HepG2 (cell line): ENCODE data around the gene LMAN2L. TPM values are rescaled to one million over a fixed set of nuclear protein-coding genes. Genes with fewer than 3 reads are reported as not detected.

Experiments
- ATAC-seq: fragments of 200-7000 bp; cut with Tn5 transposase; 3 replicates; pipeline ENCODE4 v1.9.1; 2020; ENCODE audit warnings: mild to moderate bottlenecking, moderate library complexity
- BruUV-seq: library from RNA; stranded (reverse); fragments of 400-500 nt; replicated peaks from 2 replicates; lab custom pipeline; 2021; lab: Mats Ljungman, UMichigan
- CTCF ChIA-PET: fragments of 300-600 bp; formaldehyde crosslinking; extraction: SDS; loops from one replicate; lab custom pipeline; 2021; ENCODE audit warnings: low total read pairs, inconsistent platforms, low intra/inter-chr PET ratio; lab: Yijun Ruan, JAX
- POLR2A ChIA-PET: fragments of 350-600 bp; sonication (Branson Sonifier 250); formaldehyde crosslinking; loops from one replicate; lab custom pipeline; 2020; ENCODE audit warnings: antibody characterized with exemption, inconsistent platforms; lab: Yijun Ruan, JAX
- DNase-seq: peaks from one replicate; pipeline ENCODE4 v3.0.0-alpha.2; 2015; ENCODE audit warnings: low spot score
- FAIRE-seq: peaks from 3 replicates; lab custom pipeline; 2011; peaks lifted over from hg19 to GRCh38; lab: Jason Lieb, UNC
- H2AFZ ChIP-seq: one replicate; pipeline ENCODE4 v1.6.1; 2011; ENCODE audit warnings: low read length, inconsistent platforms
- H3K27ac ChIP-seq: fragments of 300-600 bp; 3 replicates; pipeline ENCODE4 v1.8.0; 2011; ENCODE audit warnings: mixed run types, mild to moderate bottlenecking, mixed read lengths, low read length, inconsistent platforms; ENCODE audit not compliant: insufficient read depth; ENCODE audit errors: extremely low read length
- H3K27me3 ChIP-seq, 2 experiments: fragments of 200-600 bp in 1 of 2; 2 replicates in 1 of 2; 3 replicates in 1 of 2; pipeline versions ENCODE4 v1.6.0 to v1.8.0; 2011; ENCODE audit warnings: low read length in 2 of 2, mild to moderate bottlenecking in 2 of 2, moderate library complexity in 2 of 2, inconsistent platforms in 1 of 2; ENCODE audit not compliant: insufficient read depth in 2 of 2, control insufficient read depth in 1 of 2
- H3K36me3 ChIP-seq, 2 experiments: fragments of 200-600 bp in 1 of 2; replicated peaks in 1 of 2; 2 replicates in 1 of 2; 3 replicates in 1 of 2; pipeline versions ENCODE4 v1.5.1 to v1.8.0; 2011; ENCODE audit warnings: low read length in 2 of 2, inconsistent platforms in 1 of 2; ENCODE audit not compliant: insufficient read depth in 2 of 2, control insufficient read depth in 1 of 2
- H3K4me1 ChIP-seq: 2 replicates; pipeline ENCODE4 v1.5.1; 2012; ENCODE audit warnings: low read length, inconsistent platforms; ENCODE audit not compliant: insufficient read depth
- H3K4me2 ChIP-seq: 2 replicates; pipeline ENCODE4 v1.6.0; 2011; ENCODE audit warnings: low read depth, low read length, inconsistent platforms
- H3K4me3 ChIP-seq, 3 experiments: fragments of 200-600 bp in 1 of 3; sonication (generic), shearing (Covaris generic) in 1 of 3; replicated peaks in 1 of 3; 2 replicates each; pipeline ENCODE4 v1.5.1; 2011 to 2016; ENCODE audit warnings: low read length in 3 of 3, inconsistent platforms in 2 of 3, low read depth in 2 of 3, mild to moderate bottlenecking in 2 of 3, control low read depth in 1 of 3, mixed read lengths in 1 of 3; ENCODE audit not compliant: insufficient read depth in 1 of 3
- H3K79me2 ChIP-seq: one replicate; pipeline ENCODE4 v1.6.1; 2011; ENCODE audit warnings: low read length, inconsistent platforms; ENCODE audit not compliant: insufficient read depth
- H3K9ac ChIP-seq: 2 replicates; pipeline ENCODE4 v1.6.0; 2011; ENCODE audit warnings: mild to moderate bottlenecking, low read depth, low read length, inconsistent platforms; ENCODE audit not compliant: insufficient read depth
- H3K9me3 ChIP-seq: 2 replicates; pipeline ENCODE4 v1.5.1; 2012; ENCODE audit warnings: mild to moderate bottlenecking, low read length
- H4K20me1 ChIP-seq: 2 replicates; pipeline ENCODE4 v1.6.0; 2011; ENCODE audit warnings: inconsistent platforms, mild to moderate bottlenecking, low read length, moderate library complexity; ENCODE audit not compliant: insufficient read depth
- CEBPB ChIP-seq: IDR thresholded peaks from 2 replicates; pipeline ENCODE4 v1.6.1; 2011; ENCODE audit warnings: low read depth, low read length, improper control_type of control experiment, borderline replicate concordance
- NR2F1 ChIP-seq, 2 experiments: fragments of 450-650 bp in 1 of 2; formaldehyde crosslinking in 1 of 2; IDR thresholded peaks; 2 replicates each; pipeline versions ENCODE4 v1.5.0 to v1.6.1; 2016 to 2020; ENCODE audit warnings: mild to moderate bottlenecking in 1 of 2, missing compliant biosample characterization in 1 of 2, missing genetic modification reagents in 1 of 2, moderate library complexity in 1 of 2
- ZBTB38 ChIP-seq: sonication (generic); formaldehyde crosslinking; IDR thresholded peaks from 2 replicates; pipeline ENCODE4 v1.5.1; 2020; ENCODE audit warnings: mild to moderate bottlenecking, missing genetic modification reagents
- ZFY ChIP-seq: sonication (generic); formaldehyde crosslinking; IDR thresholded peaks from 2 replicates; pipeline ENCODE4 v1.4.0; 2020; ENCODE audit warnings: missing genetic modification reagents
- ZNF121 ChIP-seq: sonication (generic); formaldehyde crosslinking; IDR thresholded peaks from 2 replicates; pipeline ENCODE4 v1.5.0; 2020; ENCODE audit warnings: mild to moderate bottlenecking, missing genetic modification reagents
- ZNF251 ChIP-seq: sonication (generic); formaldehyde crosslinking; IDR thresholded peaks from 2 replicates; pipeline ENCODE4 v1.9.0; 2021; ENCODE audit warnings: mild to moderate bottlenecking, missing genetic modification reagents
- WGBS: methylation state at CpG from one replicate; pipeline ENCODE4 v1.1.6; 2017; ENCODE audit warnings: low lambda C conversion rate; 5-methylcytosine and 5-hydroxymethylcytosine counted together
- in situ Hi-C: cut with HindIII; loops from 2 replicates; pipeline ENCODE4 v1.10.0; 2017; ENCODE audit warnings: low pct_unique_long_range_greater_than_20kb; ENCODE audit not compliant: extremely low pct_ligation_motif_present
- intact Hi-C: fragments of 100-400 bp; cut with micrococcal nuclease; formaldehyde crosslinking; loops from one replicate; pipeline ENCODE4 v1.10.0; 2022; ENCODE audit not compliant: unreplicated experiment
- polyA plus RNA-seq, 8 experiments: library from polyadenylated mRNA; depleted of rRNA in 3 of 8; stranded (reverse) in 7 of 8; unstranded in 1 of 8; fragments of >200 nt; fragmentation: Illumina TruSeq in 4 of 8; extraction: Trizol in 4 of 8; gene quantifications; 2 replicates each; pipeline versions ENCODE4 v1.2.1 to v1.2.3, GENCODE V29; 2011 to 2016; ENCODE audit warnings: low read depth in 4 of 8, missing spikeins in 1 of 8, mixed read lengths in 1 of 8; ENCODE audit not compliant: insufficient read depth in 1 of 8
- total RNA-seq, 5 experiments: library from RNA; depleted of rRNA; stranded (reverse); fragments of >200 nt; fragmentation: Illumina TruSeq; extraction: Trizol; gene quantifications; 2 replicates each; pipeline ENCODE4 v1.2.3, GENCODE V29; 2016; ENCODE audit warnings: low read depth in 1 of 5
- TF ChIP-seq, protein P1 (sequence below): sonication (generic); formaldehyde crosslinking; IDR thresholded peaks from 2 replicates; pipeline ENCODE4 v1.9.0; 2021; ENCODE audit warnings: mild to moderate bottlenecking, missing genetic modification reagents
- TF ChIP-seq, protein P2 (sequence below): sonication (generic); formaldehyde crosslinking; IDR thresholded peaks from 2 replicates; pipeline ENCODE4 v1.5.0; 2020; ENCODE audit warnings: mild to moderate bottlenecking, missing genetic modification reagents

Gene LMAN2L
- total and polyA plus RNA-seq, 2 of the 13 experiments (the other 11 are each of a cell fraction or from before 2014, with no cell fraction given) = 39.1 to 57.9 TPM

DNA sequence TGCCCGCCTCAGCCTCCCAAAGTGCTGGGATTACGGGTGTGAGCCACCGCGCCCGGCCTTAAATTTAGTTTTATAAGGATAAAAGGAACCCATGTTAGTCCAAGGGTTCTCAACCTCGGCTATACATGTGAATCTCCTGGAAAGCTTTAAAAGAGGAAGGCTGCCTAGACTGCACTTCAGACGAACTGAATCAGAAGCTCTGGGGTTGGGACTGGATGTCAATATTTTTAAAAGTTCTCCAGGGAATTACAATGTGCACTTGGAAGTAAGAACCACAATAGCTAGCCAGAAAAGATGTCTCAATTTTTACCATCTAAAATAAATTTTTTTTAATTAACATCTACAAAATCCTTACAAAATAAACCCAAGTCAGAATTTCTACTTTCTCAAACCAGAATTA lies 10.1 kb downstream of the LMAN2L start:
- no TSS peak for BruUV-seq
- ATAC-seq (no peak), DNase-seq (no peak), FAIRE-seq (no peak)
- Histone ChIP-seq H3K4me1 (no peaks in the 10 kb centered on the region), H2AFZ (no peak overlapping the region), H3K27ac (no peak overlapping the region), H3K27me3 (no peaks in the 10 kb centered on the region), H3K9ac (no peak overlapping the region), H3K4me3 (no peak overlapping the region), H3K9me3 (no peaks in the 10 kb centered on the region), H3K79me2 (no peaks in the 10 kb centered on the region), H3K36me3 (peaks cover 26 to 59% of the 10 kb centered on the region in 2 experiments), H3K4me2 (no peak overlapping the region), H4K20me1 (no peaks in the 10 kb centered on the region)
- ChIA-PET POLR2A (no interaction called here), CTCF (no interaction called here)
- TF ChIP-seq, protein P1, sequence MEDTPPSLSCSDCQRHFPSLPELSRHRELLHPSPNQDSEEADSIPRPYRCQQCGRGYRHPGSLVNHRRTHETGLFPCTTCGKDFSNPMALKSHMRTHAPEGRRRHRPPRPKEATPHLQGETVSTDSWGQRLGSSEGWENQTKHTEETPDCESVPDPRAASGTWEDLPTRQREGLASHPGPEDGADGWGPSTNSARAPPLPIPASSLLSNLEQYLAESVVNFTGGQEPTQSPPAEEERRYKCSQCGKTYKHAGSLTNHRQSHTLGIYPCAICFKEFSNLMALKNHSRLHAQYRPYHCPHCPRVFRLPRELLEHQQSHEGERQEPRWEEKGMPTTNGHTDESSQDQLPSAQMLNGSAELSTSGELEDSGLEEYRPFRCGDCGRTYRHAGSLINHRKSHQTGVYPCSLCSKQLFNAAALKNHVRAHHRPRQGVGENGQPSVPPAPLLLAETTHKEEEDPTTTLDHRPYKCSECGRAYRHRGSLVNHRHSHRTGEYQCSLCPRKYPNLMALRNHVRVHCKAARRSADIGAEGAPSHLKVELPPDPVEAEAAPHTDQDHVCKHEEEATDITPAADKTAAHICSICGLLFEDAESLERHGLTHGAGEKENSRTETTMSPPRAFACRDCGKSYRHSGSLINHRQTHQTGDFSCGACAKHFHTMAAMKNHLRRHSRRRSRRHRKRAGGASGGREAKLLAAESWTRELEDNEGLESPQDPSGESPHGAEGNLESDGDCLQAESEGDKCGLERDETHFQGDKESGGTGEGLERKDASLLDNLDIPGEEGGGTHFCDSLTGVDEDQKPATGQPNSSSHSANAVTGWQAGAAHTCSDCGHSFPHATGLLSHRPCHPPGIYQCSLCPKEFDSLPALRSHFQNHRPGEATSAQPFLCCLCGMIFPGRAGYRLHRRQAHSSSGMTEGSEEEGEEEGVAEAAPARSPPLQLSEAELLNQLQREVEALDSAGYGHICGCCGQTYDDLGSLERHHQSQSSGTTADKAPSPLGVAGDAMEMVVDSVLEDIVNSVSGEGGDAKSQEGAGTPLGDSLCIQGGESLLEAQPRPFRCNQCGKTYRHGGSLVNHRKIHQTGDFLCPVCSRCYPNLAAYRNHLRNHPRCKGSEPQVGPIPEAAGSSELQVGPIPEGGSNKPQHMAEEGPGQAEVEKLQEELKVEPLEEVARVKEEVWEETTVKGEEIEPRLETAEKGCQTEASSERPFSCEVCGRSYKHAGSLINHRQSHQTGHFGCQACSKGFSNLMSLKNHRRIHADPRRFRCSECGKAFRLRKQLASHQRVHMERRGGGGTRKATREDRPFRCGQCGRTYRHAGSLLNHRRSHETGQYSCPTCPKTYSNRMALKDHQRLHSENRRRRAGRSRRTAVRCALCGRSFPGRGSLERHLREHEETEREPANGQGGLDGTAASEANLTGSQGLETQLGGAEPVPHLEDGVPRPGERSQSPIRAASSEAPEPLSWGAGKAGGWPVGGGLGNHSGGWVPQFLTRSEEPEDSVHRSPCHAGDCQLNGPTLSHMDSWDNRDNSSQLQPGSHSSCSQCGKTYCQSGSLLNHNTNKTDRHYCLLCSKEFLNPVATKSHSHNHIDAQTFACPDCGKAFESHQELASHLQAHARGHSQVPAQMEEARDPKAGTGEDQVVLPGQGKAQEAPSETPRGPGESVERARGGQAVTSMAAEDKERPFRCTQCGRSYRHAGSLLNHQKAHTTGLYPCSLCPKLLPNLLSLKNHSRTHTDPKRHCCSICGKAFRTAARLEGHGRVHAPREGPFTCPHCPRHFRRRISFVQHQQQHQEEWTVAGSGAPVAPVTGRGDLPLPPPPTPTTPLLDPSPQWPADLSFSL (CRISPR knock-in tag) = no peak
- TF ChIP-seq ZNF121 (CRISPR knock-in tag) = no peak
- no peak for TF ChIP-seq ZNF251 (CRISPR knock-in tag)
- no peak for TF ChIP-seq NR2F1 (CRISPR knock-in tag; IDR thresholded peaks at IDR 0.05)
- no peak for TF ChIP-seq ZBTB38
- TF ChIP-seq, protein P2, sequence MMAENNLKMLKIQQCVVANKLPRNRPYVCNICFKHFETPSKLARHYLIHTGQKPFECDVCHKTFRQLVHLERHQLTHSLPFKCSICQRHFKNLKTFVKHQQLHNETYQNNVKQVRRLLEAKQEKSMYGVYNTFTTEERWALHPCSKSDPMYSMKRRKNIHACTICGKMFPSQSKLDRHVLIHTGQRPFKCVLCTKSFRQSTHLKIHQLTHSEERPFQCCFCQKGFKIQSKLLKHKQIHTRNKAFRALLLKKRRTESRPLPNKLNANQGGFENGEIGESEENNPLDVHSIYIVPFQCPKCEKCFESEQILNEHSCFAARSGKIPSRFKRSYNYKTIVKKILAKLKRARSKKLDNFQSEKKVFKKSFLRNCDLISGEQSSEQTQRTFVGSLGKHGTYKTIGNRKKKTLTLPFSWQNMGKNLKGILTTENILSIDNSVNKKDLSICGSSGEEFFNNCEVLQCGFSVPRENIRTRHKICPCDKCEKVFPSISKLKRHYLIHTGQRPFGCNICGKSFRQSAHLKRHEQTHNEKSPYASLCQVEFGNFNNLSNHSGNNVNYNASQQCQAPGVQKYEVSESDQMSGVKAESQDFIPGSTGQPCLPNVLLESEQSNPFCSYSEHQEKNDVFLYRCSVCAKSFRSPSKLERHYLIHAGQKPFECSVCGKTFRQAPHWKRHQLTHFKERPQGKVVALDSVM (CRISPR knock-in tag) = no peak
- TF ChIP-seq CEBPB = no peak
- TF ChIP-seq ZFY (CRISPR knock-in tag) = no peak
- in situ Hi-C loops (no loop called here), intact Hi-C loops (no loop called here)
- 96% methylated on average over 7 of the region's 7 CpGs for WGBS
